Activated CD4-positive, CD25-positive, alpha-beta regulatory T cell (primary cell): Measurements from ENCODE around the gene UNC13A.

Experiments used
- DNase-seq, 4 experiments: peaks; one replicate each; lab custom pipeline; 2025; lab: John Stamatoyannopoulos, UW

The UNC13A gene

DNA sequence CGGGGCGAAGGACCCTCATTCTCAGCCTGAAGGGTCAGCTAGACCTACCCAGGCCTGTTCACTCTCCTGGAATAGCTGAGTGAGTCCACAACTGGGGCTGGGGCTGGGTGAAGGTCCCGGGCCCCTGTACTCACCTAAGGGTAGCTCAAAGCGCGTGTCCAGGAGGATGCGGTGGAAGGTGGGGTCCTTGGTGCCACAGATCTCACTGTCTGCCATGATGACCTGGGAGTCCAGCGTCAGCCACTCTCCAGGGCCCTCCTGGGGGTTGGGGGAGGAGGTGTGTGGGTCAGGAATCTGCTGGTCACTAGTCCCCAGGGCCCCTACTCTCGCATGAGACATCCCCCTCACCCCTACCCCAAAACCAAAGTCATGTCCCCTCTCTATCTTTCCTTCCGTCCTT, 18.7 kb downstream of the UNC13A start:
- DNase-seq: no peak

GRCh38 chr19:17665058-17665457, 23.1 kb downstream of the UNC13A start:
- no peak for DNase-seq

GRCh38 chr19:17659996-17660395, 28.2 kb downstream of the UNC13A start:
- DNase-seq: no peak

- no peak for DNase-seq
Observed at GRCh38 chr19:17658666-17659065, 29.5 kb downstream of the UNC13A start.

DNA sequence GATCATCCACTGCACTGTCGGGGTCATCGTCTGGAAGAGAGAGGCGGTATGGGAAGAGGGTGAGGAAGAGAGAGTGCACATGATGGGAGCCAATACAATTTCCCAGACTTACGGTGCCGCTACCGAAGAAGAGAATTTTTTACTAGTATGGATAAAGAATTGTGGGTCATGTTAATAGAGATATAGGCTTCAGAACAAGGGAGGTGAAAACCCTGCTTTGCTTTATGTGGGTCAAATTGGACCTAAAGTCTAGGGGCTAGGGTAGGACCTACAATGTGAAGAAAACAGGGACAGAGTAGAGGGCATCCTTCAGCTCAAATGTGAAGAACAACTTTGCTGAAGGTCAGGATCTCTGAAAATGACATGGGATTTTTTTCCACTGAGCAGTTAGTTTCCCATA, 29.9 kb downstream of the UNC13A start:
- DNase-seq: no peak

- DNase-seq: no peak
Observed at GRCh38 chr19:17656970-17657369, 31.2 kb downstream of the UNC13A start.

DNA sequence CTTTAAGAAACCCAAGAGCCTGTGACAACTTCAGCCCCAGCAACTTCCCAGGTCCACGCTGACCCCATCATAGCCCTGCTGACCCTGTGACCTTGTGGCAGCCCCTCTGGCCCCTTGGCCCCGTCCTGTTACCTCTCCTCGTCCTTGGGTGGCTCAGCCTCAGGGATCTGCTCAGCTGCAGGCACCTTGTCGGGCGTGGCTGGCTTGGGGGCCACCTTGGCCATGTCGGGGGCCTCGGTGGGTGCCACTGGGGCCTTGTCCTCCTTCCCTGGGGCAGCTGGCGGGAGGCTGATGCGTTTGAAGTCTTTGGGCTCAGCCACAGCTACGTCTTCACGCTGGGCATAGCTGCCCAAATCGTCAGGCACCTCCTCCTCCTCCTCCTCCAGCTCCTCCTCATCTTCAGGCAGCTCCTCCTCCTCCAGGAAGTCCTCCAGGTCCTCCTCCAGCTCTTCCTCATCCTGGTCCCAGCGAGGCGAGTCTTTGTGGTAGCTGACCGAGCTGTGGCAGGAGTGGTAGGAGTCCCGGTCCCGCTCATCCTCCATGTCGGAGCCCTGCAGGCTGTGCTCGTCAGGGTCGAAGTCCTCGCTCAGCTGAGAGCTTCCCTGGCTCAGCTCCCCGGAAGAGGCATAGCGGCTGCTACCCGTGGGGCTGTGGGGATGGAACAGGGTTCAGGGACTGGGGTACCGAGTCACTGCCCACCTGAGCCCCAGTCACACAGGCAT, 32.2 kb downstream of the UNC13A start:
- no peak for DNase-seq

GRCh38 chr19:17654993-17655392, 33.2 kb downstream of the UNC13A start:
- DNase-seq: no peak

GRCh38 chr19:17652627-17653026, 35.5 kb downstream of the UNC13A start:
- DNase-seq: no peak

DNA sequence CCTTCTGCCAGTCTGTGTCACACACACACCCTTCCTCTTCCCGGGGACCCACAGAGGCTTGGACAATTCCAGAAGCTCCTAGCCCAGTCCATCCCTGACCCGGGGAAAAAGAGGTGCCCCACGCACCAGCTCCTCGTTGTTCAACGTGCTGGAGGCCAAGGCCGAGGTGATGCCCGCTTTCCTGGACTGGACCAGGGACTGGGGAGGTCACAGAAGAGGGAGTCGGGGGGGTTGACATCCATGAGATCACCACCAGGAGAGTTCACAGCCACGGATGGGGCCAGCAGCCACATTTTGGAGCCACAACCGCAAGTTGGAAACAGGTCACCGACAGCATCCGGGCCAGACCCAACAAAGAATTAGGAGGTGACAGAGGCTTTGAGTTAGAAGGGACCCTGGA, 39.4 kb downstream of the UNC13A start:
- DNase-seq: no peak

DNA sequence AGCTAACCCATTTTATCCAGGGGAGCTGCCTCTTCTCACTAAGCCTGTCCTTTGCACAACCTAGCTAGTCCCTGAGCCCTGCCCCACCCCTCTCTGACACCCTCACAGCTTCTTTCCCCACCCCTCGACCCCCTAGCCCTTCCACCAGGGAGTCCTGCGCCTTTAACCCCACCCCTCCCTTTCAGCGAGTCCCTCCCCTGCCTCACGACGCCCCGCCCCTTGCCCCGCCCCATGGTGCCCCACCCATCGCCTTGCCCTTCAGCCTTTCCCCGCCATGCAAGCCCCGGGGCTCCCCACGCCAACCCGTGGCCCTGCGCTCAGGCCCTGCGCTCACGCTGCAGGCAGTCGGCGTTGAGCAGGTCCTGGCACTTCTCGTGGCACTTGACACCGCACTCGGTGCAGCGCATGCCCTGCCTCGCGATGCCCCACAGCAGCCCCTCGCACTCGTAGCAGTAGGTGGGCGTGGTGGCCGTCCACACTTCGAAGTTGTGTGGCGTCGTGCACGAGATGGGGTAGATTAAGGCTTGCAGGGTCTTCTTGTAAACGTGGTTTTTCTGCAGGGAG, 40.0 kb downstream of the UNC13A start:
- DNase-seq: no peak

- no peak for DNase-seq
Observed at GRCh38 chr19:17647071-17648020, 40.8 kb downstream of the UNC13A start.

- no peak for DNase-seq
Observed at GRCh38 chr19:17646441-17646840, 41.7 kb downstream of the UNC13A start.

GRCh38 chr19:17645339-17645963, 42.7 kb downstream of the UNC13A start:
- no peak for DNase-seq

GRCh38 chr19:17642656-17643055, 45.5 kb downstream of the UNC13A start:
- no peak for DNase-seq

DNA sequence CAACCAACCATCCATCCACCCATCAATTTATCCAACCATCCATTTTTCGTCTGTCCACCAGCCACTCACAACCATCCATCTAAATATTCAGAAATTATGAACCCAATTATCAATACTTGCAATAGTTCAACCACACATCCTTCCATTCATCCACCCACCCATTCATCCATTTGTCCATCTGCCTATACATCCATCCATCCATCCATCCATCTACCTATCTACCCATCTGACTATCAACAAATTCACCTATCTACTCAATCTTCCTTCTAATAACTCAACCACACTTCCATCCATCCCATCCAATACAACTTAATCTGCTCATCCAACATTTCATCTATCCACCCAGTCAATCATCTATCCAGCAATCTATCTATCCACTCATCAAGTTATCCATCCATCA, 46.3 kb downstream of the UNC13A start:
- no peak for DNase-seq

DNA sequence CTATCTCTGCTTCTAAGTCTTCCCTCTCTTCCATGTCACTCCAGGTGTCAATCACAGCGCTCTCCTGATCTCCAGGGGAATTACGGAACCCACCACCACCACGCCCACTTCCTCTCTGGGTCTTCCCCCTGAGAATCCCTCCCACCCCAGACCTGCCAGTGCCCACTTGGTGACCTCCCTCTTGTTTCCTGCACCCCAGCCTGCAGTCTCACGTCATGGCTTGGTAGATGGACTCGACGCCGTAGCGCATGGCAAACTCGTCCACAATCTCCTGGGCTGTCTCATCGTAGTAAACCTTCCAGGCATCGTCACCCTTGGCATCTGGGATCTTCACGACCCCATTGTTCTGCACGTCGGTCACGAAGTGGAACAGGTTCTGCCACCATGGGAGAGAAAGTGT, 47.0 kb downstream of the UNC13A start:
- DNase-seq: no peak

DNA sequence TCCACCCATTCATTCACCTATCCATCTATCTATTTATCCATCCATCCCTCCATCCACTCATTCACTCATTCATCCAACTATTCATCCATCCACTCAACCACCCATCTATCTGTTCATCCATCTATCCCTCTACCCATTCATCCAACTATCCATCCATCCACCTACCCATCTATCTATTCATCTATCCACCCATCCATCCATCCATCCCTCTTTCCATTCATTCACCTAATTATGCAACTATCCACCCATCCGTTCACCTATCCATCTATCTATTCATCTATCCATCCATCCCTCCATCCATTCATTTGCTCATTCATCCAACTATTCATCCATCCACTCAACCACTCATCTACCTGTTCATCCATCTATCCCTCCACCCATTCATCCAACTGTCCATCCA, 54.5 kb downstream of the UNC13A start:
- no peak for DNase-seq

DNA sequence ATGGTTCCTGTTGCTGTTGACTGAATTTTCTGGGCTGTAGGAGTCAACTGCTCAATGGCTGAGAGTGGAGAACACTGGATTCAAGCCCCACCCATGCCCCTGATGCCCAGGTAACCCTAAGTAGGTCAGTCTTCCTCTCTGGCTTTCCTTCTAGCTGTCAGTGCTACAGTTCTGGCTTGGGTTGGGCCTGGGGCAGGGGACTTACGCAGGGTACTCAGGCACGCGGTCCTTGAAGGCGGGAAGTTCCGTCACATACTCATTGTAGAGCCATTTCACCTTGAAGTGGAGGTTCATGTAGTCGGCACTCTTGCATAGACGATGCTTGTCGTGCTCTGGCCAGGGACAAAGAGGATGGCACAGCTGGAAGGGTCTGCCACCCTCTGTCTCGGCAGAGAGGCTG, 55.6 kb downstream of the UNC13A start:
- DNase-seq: no peak

DNA sequence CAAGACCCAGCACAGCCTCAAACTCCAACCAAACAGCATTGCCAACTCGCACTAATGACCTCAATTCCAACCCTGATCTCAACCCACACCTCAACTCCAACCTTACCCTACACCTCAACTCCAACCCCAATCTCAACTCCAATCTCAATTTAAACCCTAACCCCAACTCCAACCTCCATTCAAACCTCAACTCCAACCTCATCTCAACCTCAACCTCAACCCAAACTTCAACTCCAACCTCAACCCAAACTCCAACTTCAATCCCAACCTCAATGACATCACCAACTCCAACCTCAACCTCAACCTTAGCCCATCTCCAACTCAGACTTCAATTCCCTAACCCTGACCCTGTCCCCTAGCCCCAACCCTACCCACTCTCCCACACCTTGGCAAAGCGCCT, 58.4 kb downstream of the UNC13A start:
- DNase-seq: no peak

GRCh38 chr19:17627921-17628320, 60.2 kb downstream of the UNC13A start:
- DNase-seq: no peak

GRCh38 chr19:17627161-17627560, 61.0 kb downstream of the UNC13A start:
- no peak for DNase-seq
